ENCODE results near the gene CYBRD1.
"Not testable (repeated sequence)": the region's sequence is repeated elsewhere in the genome, so short reads cannot be mapped to it uniquely, and the experiment has no call there.

The CYBRD1 gene

GRCh38 chr2:171522052-171522787, at the start of gene CYBRD1:
Gene CYBRD1 (plus strand): TSS chr2:171522474. CDS start chr2:171522546, 72 bp downstream.
- no peak for DNase-seq

- DNase-seq = no peak
These were observed 46.3 kb upstream of the CYBRD1 start for GRCh38 chr2:171475979-171476378.

GRCh38 chr2:171478345-171478744, 43.9 kb upstream of the CYBRD1 start:
- no peak for DNase-seq

GRCh38 chr2:171479154-171479814, 43.0 kb upstream of the CYBRD1 start:
- DNase-seq = no peak

- DNase-seq = no peak
These were observed 41.4 kb upstream of the CYBRD1 start for GRCh38 chr2:171480908-171481307.

- no peak for DNase-seq
These were observed 40.0 kb upstream of the CYBRD1 start for GRCh38 chr2:171482308-171482707.

- DNase-seq = no peak
These were observed 39.4 kb upstream of the CYBRD1 start for GRCh38 chr2:171482877-171483276.

- DNase-seq = no peak
These were observed 38.5 kb upstream of the CYBRD1 start for GRCh38 chr2:171483793-171484192.

- no peak for DNase-seq
These were observed 37.2 kb upstream of the CYBRD1 start for GRCh38 chr2:171485116-171485515.

GRCh38 chr2:171487201-171487600, 35.1 kb upstream of the CYBRD1 start:
- DNase-seq = no peak

GRCh38 chr2:171487803-171488259, 34.4 kb upstream of the CYBRD1 start:
- DNase-seq = no peak

- DNase-seq = no peak
These were observed 31.7 kb upstream of the CYBRD1 start for GRCh38 chr2:171490577-171490976.

- no peak for DNase-seq
These were observed 31.0 kb upstream of the CYBRD1 start for GRCh38 chr2:171491292-171491691.

GRCh38 chr2:171492664-171493063, 29.6 kb upstream of the CYBRD1 start:
- no peak for DNase-seq

- DNase-seq = not testable (repeated sequence)
These were observed 24.6 kb upstream of the CYBRD1 start for GRCh38 chr2:171497664-171498063.

GRCh38 chr2:171505374-171505773, 16.9 kb upstream of the CYBRD1 start:
- DNase-seq = no peak

GRCh38 chr2:171509945-171510731, 12.1 kb upstream of the CYBRD1 start:
- DNase-seq = no peak

- DNase-seq = no peak
These were observed 10.3 kb upstream of the CYBRD1 start for GRCh38 chr2:171512014-171512413.

GRCh38 chr2:171512683-171513195, 9.5 kb upstream of the CYBRD1 start:
- no peak for DNase-seq

- DNase-seq = no peak
These were observed 8.5 kb upstream of the CYBRD1 start for GRCh38 chr2:171513719-171514160.

GRCh38 chr2:171514908-171515582, 7.2 kb upstream of the CYBRD1 start:
- no peak for DNase-seq

- DNase-seq = no peak
These were observed 6.5 kb upstream of the CYBRD1 start for GRCh38 chr2:171515672-171516298.

Measured in activated T-cell treated with anti-CD3 and anti-CD28 coated beads, Interleukin-2, amount 50 U/mL, for 1 hour (primary cell).